ENCODE data around the gene PGRMC2. TPM values are rescaled to one million over a fixed set of nuclear protein-coding genes. Genes with fewer than 3 reads are reported as not detected.
"Not testable (repeated sequence)": the region's sequence is repeated elsewhere in the genome, so short reads cannot be mapped to it uniquely, and the experiment has no call there.

PGRMC2 gene
- total RNA-seq, 6 experiments from 2014 or later = 116 to 185 (median 129) TPM

- H3K36me3 Mint-ChIP-seq (ENCODE audit: low read depth) = peaks cover 39% of the 10 kb centered on the region
- H3K4me1 Mint-ChIP-seq (ENCODE audit: low read depth) = peaks cover 6% of the 10 kb centered on the region; the same call in 1 of the 2 replicates
- peaks cover 2% of the 10 kb centered on the region; the same call in 1 of the 2 replicates for H3K27me3 Mint-ChIP-seq (ENCODE audit: insufficient read depth)
- no peak for TF ChIP-seq CTCF (IDR thresholded peaks at IDR 0.05)
- H3K9me3 Mint-ChIP-seq = peaks cover 31% of the 10 kb centered on the region
- no peak overlapping the region for H3K27ac Mint-ChIP-seq
- no peak for DNase-seq
- H3K4me3 Mint-ChIP-seq = no peak overlapping the region
Measured at GRCh38 chr4:128268970-128269369, 18.6 kb downstream of the PGRMC2 start.

- Mint-ChIP-seq H3K36me3 (ENCODE audit: low read depth) (peaks cover 39% of the 10 kb centered on the region), H3K9me3 (peaks cover 34% of the 10 kb centered on the region), H3K27ac (no peak overlapping the region), H3K4me3 (no peak overlapping the region), H3K4me1 (ENCODE audit: low read depth) (no peaks in the 10 kb centered on the region; the same call in 1 of the 2 replicates), H3K27me3 (ENCODE audit: insufficient read depth) (peaks cover 2% of the 10 kb centered on the region; the same call in 1 of the 2 replicates)
- DNase-seq = no peak
- no peak for TF ChIP-seq CTCF (IDR thresholded peaks at IDR 0.05)
Measured at GRCh38 chr4:128267745-128268144, 19.9 kb downstream of the PGRMC2 start.

GRCh38 chr4:128267171-128267570, 20.4 kb downstream of the PGRMC2 start:
- Mint-ChIP-seq H3K9me3 (peaks cover 34% of the 10 kb centered on the region), H3K36me3 (ENCODE audit: low read depth) (peaks cover 39% of the 10 kb centered on the region)
- not testable (repeated sequence) for DNase-seq; H3K27ac Mint-ChIP-seq; H3K4me3 Mint-ChIP-seq; H3K4me1 Mint-ChIP-seq (ENCODE audit: low read depth); H3K27me3 Mint-ChIP-seq (ENCODE audit: insufficient read depth)

GRCh38 chr4:128265550-128265949, 22.1 kb downstream of the PGRMC2 start:
- H3K27me3 Mint-ChIP-seq (ENCODE audit: insufficient read depth); H3K4me1 Mint-ChIP-seq (ENCODE audit: low read depth); H3K27ac Mint-ChIP-seq; H3K4me3 Mint-ChIP-seq: not testable (repeated sequence)
- DNase-seq = peak; percentile 15
- Mint-ChIP-seq H3K9me3 (peaks cover 34% of the 10 kb centered on the region), H3K36me3 (ENCODE audit: low read depth) (peaks cover 26% of the 10 kb centered on the region)
- peak; percentile 25; the same call in 1 of the 2 replicates for TF ChIP-seq CTCF (IDR thresholded peaks at IDR 0.05)

- H3K27ac Mint-ChIP-seq; DNase-seq; H3K27me3 Mint-ChIP-seq (ENCODE audit: insufficient read depth); H3K36me3 Mint-ChIP-seq (ENCODE audit: low read depth); H3K4me3 Mint-ChIP-seq: not testable (repeated sequence)
- H3K9me3 Mint-ChIP-seq = peaks cover 13% of the 10 kb centered on the region
- H3K4me1 Mint-ChIP-seq (ENCODE audit: low read depth) = peaks cover 14% of the 10 kb centered on the region
Measured at GRCh38 chr4:128259889-128260288, 27.7 kb downstream of the PGRMC2 start.

GRCh38 chr4:128258166-128258565, 29.4 kb downstream of the PGRMC2 start:
- H3K27ac Mint-ChIP-seq; H3K27me3 Mint-ChIP-seq (ENCODE audit: insufficient read depth); H3K4me3 Mint-ChIP-seq; H3K36me3 Mint-ChIP-seq (ENCODE audit: low read depth); DNase-seq; H3K9me3 Mint-ChIP-seq: not testable (repeated sequence)
- H3K4me1 Mint-ChIP-seq (ENCODE audit: low read depth) = peaks cover 14% of the 10 kb centered on the region

GRCh38 chr4:128256539-128256938, 31.1 kb downstream of the PGRMC2 start:
- Mint-ChIP-seq H3K4me3 (no peak overlapping the region), H3K27ac (no peak overlapping the region), H3K4me1 (ENCODE audit: low read depth) (peaks cover 14% of the 10 kb centered on the region), H3K27me3 (ENCODE audit: insufficient read depth) (peaks cover 3% of the 10 kb centered on the region), H3K36me3 (ENCODE audit: low read depth) (peaks cover 17% of the 10 kb centered on the region), H3K9me3 (peaks cover 13% of the 10 kb centered on the region)
- DNase-seq = no peak
- TF ChIP-seq CTCF (IDR thresholded peaks at IDR 0.05) = no peak
